ENCODE results near the gene ZNF426.
A peak's percentile ranks its signal among the peaks of the same experiment; 100 is the strongest.
"Not testable (repeated sequence)": the region's sequence is repeated elsewhere in the genome, so short reads cannot be mapped to it uniquely, and the experiment has no call there.

The ZNF426 gene

DNA sequence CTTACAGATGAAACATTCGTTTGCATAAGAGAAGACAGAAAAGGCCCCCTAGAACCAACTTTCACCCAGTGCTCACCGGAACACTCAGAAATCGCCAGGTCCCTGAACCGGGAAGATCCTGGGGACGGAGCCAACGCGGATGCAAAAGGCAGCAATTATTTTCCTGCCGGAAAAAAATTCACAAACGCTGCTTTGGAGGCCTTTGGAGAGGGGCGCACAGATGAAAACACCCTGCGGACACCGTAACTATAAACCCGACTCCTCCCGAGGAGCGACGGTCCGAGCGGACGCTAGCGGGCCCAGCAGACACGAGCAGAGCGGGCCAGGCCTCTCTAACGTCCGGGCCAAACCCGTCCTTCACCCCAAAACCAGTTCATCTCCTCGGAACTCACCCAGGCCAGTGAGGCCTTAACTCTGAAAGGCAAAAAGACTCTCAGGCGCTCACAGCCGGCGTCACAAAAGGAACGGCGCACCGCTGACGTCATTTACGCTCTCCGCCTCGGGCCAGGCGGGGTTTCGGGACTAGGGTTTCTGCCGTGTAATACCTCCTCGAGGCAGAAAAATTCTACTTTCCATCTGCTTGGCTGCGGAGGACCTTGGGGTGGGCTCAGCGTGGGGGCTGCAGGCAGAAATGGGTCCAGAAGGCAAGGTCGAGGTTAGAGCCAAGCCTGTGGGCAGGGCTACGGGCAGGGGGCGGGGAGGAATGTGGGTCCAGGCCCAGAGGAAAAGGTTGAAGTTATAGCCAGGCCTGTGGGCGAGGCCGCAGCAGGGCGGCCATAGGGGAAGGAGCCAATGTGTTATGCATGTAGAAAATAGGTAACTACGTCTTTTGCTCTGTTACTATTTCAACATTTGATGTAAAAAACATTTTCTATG lies at the start of gene ZNF426:
Gene ZNF426, minus strand, starts transcription at position 463 of the 876 bp plus-strand sequence. CDS start 2,413 bp downstream, outside the sequence.
- DNase-seq: peak; percentile 54 to 74 (median 71)

DNA sequence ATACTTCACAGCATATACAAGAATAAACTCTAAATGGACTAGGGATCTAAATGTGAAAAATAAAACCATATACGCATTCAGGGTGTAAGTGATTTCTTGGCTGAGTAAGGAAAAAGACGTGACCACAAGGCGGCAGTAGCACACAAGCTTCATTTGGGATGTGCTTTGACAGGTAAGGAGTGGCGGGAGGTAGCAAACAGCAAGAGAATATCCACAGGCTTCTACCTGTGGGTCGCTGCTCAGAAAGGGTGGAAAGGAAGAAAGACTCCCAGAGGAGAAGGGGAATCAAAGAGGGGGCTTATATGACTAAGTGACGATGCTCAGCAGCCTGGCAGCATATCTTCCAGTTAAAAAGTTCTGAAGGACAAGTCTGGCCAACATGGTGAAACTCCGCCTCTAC lies 48.3 kb upstream of the ZNF426 start:
- peak; percentile 27 to 51 (median 40) for DNase-seq

DNA sequence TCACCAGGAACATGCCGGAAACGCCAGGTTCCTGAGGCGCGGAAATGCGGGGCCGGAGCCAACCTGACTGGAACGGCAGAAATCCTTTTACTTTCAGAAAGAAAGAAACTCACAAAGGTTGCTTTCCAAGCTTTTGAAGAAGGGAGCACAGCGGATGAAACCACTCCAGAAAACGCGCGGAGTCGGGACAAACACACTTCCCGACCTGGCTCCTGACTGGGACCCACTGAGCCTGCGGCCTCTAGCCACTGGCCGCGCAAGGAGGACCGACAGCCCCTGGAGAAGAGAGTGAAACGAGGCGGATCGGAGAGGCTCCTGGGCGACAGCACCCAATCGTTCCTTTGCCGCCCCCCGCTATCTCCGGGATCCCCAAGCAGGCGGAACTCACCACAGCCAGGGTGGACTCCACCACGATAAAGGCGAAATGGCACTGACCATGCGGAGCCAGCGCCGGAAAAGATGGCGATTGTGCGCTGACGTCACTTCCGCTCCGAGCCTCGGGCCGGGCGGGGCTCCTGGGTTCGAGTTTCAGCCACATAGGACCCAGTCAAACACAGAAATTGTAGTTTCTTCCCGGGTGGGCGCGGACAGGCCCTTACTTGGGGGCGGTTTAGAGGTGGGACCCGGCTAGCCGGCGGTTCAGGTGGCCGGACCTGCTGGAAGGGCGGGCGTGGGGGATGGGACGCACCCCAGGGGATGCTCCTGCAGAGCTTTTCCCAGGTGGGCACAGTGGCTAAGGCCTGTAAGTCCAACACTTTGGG lies 45.8 kb upstream of the ZNF426 start, which contains the start of gene ZNF121:
Gene ZNF121, minus strand, starts transcription at position 432 of the 761 bp plus-strand sequence. CDS start 16,407 bp downstream, outside the sequence.
- peak; percentile 57 to 62 (median 59) for DNase-seq

DNA sequence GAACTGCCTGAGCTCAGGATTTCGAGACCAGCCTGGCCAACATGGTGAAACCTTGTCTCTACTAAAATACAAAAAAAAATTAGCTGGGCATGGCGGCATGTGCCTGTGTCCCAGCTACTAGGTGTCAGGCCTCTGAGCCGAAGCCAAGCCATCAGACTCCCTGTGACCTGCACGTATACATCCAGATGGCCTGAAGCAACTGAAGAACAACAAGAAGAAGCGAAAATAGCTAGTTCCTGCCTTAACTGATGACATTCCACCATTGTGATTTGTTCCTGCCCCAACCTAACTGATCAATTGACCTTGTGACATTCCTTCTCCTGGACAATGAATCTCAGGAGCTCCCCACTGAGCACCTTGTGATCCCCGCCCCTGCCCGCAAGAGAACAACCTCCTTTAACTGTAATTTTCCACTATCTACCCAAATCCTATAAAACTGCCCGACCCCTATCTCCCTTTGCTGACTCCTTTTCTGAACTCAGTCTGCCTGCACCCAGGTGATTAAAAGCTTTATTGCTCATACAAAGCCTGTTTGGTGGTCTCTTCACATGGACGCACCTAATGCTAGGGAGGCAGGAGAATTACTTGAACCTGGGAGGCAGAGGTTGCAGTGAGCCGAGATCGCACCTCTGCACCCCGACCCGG lies 43.8 kb upstream of the ZNF426 start:
- not testable (repeated sequence) for DNase-seq

GRCh38 chr19:9580728-9581127 lies 42.3 kb upstream of the ZNF426 start:
- DNase-seq: no peak

- no peak for DNase-seq
Measured at GRCh38 chr19:9570255-9570654, 31.8 kb upstream of the ZNF426 start.

- no peak for DNase-seq
Measured at GRCh38 chr19:9566729-9567128, 28.3 kb upstream of the ZNF426 start.

- no peak for DNase-seq
Measured at GRCh38 chr19:9565900-9566705, 27.7 kb upstream of the ZNF426 start.

DNA sequence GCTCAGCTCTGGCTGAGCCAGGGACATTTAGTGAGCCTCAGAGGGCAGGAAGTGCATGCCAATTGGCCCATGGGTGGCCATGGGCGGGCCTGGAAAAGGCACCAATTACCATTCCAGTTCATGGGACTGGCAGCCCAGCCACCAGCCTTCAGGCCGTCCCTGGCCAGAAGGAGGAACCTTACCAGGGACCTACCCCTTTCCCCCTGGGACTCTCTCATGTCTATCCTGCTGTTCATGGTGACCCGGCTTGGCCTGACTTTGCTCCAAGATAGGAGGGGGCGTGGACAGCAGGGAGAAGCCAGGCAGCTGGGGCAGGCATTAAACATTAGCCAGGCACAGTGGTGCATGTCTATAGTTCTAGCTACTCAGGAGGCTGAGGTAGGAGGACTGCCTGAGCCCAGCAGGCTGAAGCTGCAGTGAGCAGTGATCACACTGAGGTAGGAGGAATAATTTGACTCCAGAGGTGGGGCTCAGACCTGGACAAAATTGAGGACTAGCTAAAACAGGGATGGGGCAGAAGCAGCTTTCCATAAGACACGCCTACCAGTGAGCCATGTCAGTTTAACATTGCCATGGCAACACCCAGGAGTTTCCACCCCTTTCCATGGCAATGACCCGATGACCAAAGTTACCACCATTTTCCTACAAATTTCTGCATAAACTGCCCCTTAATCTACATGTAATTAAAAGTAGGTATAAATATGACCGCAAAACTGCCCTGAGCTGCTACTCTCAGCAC lies 14.3 kb upstream of the ZNF426 start:
- DNase-seq: no peak

DNA sequence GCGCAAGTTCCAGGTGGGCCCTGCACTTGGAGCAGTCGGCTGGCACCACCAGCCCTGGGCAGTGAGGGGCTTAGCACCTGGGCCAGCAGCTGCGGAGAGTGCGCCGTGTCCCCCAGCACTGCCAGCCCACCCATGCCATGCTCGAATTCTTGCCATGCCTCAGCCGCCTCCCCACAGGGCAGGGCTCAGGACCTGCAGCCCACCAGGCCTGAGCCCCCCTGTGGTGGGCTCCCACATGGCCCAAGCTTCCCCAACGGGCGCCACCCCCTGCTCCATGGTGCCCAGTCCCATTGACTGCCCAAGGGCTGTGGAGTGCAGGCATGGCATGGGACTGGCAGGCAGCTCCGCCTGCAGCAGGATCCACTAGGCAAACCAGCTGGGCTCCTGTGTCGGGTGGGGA lies 9.4 kb upstream of the ZNF426 start:
- no peak for DNase-seq

- DNase-seq: not testable (repeated sequence)
Measured at GRCh38 chr19:9541281-9541680, 2.8 kb upstream of the ZNF426 start.

- not testable (repeated sequence) for DNase-seq
Measured at GRCh38 chr19:9539921-9540320, 1.5 kb upstream of the ZNF426 start.

DNA sequence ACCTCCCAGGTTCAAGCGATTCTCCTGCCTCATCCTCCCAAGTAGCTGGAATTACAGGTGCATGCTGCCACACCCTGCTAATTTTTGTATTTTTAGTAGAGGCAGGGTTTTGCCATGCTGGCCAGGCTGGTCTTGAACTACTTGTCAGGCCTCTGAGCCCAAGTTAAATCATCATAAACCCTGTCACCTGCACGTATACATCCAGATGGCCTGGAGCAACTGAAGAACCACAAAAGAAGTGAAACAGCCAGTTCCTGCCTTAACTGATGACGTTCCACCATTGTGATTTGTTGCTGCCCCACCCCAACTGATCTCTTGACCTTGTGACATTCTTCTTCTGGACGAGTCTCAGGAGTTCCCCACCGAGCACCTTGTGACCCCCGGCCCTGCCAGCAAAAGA lies 756 bp upstream of the ZNF426 start:
- DNase-seq: not testable (repeated sequence)

- DNase-seq: no peak
Measured at GRCh38 chr19:9535934-9536333, 2.5 kb downstream of the ZNF426 start.

DNA sequence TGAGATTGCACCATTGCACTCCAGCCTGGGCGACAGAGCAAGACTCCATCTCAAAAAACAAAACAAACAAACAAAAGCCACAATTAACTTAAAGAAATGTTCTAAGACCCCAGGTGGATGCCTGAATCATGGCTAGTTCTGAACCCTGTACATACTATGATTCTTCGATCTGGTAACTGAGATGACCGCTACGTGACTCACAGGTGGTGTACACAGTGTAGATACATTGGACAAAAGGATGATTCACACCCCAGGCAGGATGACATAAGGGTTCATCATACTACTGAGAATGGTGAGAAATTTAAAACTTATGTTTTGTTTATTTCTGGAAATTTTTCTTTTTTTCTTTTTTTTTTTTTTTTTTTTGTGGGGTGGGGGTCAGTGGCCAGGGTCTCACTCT lies 6.5 kb downstream of the ZNF426 start:
- DNase-seq: no peak

DNA sequence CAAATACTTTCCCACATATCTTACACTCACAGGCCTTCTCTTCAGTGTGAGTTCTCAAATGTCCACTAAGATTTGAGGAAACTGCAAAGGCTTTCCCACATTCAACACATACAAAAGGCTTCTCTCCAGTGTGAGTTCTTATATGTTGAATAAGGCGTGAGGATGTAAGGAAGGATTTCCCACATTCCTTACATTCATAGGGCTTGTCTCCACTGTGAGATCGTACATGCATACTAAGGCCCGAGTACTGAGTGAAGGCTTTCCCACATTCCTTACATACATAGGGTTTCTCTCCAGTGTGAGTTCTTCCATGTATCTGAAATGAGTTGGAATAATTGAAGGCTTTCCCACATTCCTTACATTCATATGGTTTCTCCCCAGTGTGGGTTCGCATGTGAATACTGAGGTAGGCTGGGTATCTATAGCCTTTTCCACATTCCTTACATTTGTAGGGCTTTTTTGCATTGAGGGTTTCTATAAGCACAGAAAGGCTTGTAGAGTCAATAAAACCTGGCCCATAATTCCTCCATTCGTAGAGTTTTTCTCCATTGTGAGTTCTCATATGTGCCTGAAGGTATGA lies 9.6 kb downstream of the ZNF426 start:
- DNase-seq: no peak

GRCh38 chr19:9523885-9524474 lies 14.5 kb downstream of the ZNF426 start:
- DNase-seq: no peak

DNA sequence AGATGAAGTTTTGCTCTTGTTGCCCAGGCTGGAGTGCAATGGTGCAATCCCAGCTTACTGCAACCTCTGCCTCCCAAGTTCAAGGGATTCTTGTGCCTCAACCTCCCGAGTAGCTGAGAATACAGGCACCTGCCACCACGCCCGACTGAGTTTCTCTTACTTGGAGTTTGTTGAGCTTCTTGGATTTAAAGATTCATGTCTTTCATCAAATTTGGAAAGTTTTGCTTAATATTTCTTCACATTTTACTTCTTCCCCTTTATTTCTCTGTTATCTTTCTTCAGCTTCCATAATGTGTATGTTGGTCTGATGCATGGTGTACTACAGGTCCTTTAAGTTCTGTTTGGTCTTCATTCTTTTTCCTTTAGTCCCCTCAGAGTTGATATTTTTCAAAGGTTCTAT lies 31.2 kb downstream of the ZNF426 start:
- DNase-seq: no peak

DNA sequence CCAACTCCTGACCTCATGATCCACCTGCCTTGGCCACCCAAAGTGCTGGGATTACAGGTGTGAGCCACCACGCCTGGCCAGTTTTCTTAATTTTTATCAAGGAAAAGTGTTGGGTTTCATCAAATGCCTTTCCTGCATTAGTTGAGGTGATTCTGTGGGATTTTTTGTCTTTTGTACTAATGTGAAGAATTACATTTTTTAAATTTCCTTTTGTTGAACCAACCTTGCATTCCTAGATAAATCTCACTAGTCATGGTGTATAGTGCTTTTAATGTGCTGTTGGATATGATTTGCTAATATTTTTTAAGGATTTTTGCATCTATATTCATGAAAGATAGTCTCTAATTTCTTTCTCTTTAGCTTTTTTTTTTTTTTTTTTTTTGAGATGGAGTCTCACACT lies 37.6 kb downstream of the ZNF426 start:
- no peak for DNase-seq

- DNase-seq: no peak
Measured at GRCh38 chr19:9498183-9498902, 40.1 kb downstream of the ZNF426 start, which contains the start of gene ZNF560. Gene ZNF560 (minus strand): TSS chr19:9498616. CDS start chr19:9475313, 23,303 bp downstream.
